K562 (cell line): ENCODE results near the gene PRRC2B. TPM values are rescaled to one million over a fixed set of nuclear protein-coding genes. Genes with fewer than 3 reads are reported as not detected.

Experiments used
- ARID1B ChIP-seq: fragments of 450-650 bp; IDR thresholded peaks from 2 replicates; pipeline ENCODE4 v1.6.1; 2016; ENCODE audit warnings: antibody characterized with exemption, mild to moderate bottlenecking, inconsistent platforms
- ESRRA ChIP-seq: fragments of 450-650 bp; IDR thresholded peaks from 2 replicates; pipeline ENCODE4 v1.6.1; 2014; ENCODE audit warnings: low read depth, mild to moderate bottlenecking, moderate library complexity, borderline replicate concordance
- MAZ ChIP-seq, 2 experiments: fragments of 450-650 bp in 1 of 2; sonication (generic) in 1 of 2; formaldehyde crosslinking; IDR thresholded peaks in 1 of 2; conservative IDR thresholded peaks in 1 of 2; 2 replicates each; pipeline versions ENCODE4 v1.4.0 to v1.5.0; 2020; ENCODE audit warnings: mild to moderate bottlenecking in 1 of 2, missing genetic modification reagents in 1 of 2
- NBN ChIP-seq: fragments of 450-650 bp; IDR thresholded peaks from 2 replicates; pipeline ENCODE4 v1.6.1; 2016; ENCODE audit warnings: low read depth, mild to moderate bottlenecking
- TOE1 ChIP-seq, 2 experiments: fragments of 450-650 bp in 1 of 2; sonication (generic) in 1 of 2; formaldehyde crosslinking in 1 of 2; IDR thresholded peaks; 2 replicates each; pipeline versions ENCODE4 v1.7.1 to v1.8.0; 2016 to 2022; ENCODE audit warnings: borderline replicate concordance in 2 of 2, mild to moderate bottlenecking in 2 of 2, antibody characterized with exemption in 1 of 2, inconsistent platforms in 1 of 2, low read depth in 1 of 2, missing genetic modification reagents in 1 of 2, moderate library complexity in 1 of 2
- ZBTB8A ChIP-seq: fragments of 450-650 bp; IDR thresholded peaks from 2 replicates; pipeline ENCODE4 v1.6.1; 2018; ENCODE audit warnings: mild to moderate bottlenecking, moderate library complexity; ENCODE audit not compliant: partially characterized antibody
- ZNF507 ChIP-seq: conservative IDR thresholded peaks from 2 replicates; pipeline ENCODE4 v1.6.1; 2017; ENCODE audit warnings: missing genetic modification characterization, missing compliant biosample characterization
- polyA plus RNA-seq, 8 experiments: library from polyadenylated mRNA; depleted of rRNA in 4 of 8; stranded (reverse) in 5 of 8; unstranded in 3 of 8; fragments of >200 nt; fragmentation: Nextera tagmentation in 2 of 8; fragmentation: Illumina TruSeq in 1 of 8; extraction: Ambion mirVana in 2 of 8; extraction: Trizol in 1 of 8; gene quantifications; 2 replicates each; pipeline versions ENCODE4 v1.2.1 to v1.2.3, GENCODE V29; 2011 to 2014; ENCODE audit warnings: inconsistent platforms in 1 of 8, missing spikeins in 1 of 8
- total RNA-seq, 7 experiments: library from RNA; depleted of rRNA in 6 of 7; stranded (reverse); fragments of >200 nt in 6 of 7; fragmentation: Illumina TruSeq in 2 of 7; extraction: Trizol in 2 of 7; gene quantifications; 2 replicates each; pipeline versions ENCODE4 v1.2.1 to v1.2.3, GENCODE V29; 2011 to 2021; ENCODE audit warnings: low replicate concordance in 1 of 7
- TF ChIP-seq, protein P1 (sequence below): fragments of 450-650 bp; IDR thresholded peaks from 2 replicates; pipeline ENCODE4 v1.6.1; 2016; ENCODE audit warnings: mild to moderate bottlenecking, moderate library complexity
- TF ChIP-seq, protein P2 (sequence below), 2 experiments: IDR thresholded peaks; 2 replicates each; pipeline ENCODE4 v1.6.1; 2011; ENCODE audit warnings: borderline replicate concordance in 1 of 2, control low read depth in 1 of 2, low read depth in 1 of 2, low read length in 1 of 2, mild to moderate bottlenecking in 1 of 2, mixed read lengths in 1 of 2, moderate library complexity in 1 of 2; ENCODE audit not compliant: insufficient read depth in 1 of 2, insufficient read length in 1 of 2, poor library complexity in 1 of 2, severe bottlenecking in 1 of 2; ENCODE audit errors: extremely low read depth in 1 of 2
- TF ChIP-seq, protein P3 (sequence below): fragments of 450-650 bp; IDR thresholded peaks from 2 replicates; pipeline ENCODE4 v1.6.1; 2016

The PRRC2B gene
- total and polyA plus RNA-seq, 9 of the 15 experiments (the other 6 are each of a cell fraction or from before 2014, with no cell fraction given) = 0.34 to 125 (median 30.9) TPM

DNA sequence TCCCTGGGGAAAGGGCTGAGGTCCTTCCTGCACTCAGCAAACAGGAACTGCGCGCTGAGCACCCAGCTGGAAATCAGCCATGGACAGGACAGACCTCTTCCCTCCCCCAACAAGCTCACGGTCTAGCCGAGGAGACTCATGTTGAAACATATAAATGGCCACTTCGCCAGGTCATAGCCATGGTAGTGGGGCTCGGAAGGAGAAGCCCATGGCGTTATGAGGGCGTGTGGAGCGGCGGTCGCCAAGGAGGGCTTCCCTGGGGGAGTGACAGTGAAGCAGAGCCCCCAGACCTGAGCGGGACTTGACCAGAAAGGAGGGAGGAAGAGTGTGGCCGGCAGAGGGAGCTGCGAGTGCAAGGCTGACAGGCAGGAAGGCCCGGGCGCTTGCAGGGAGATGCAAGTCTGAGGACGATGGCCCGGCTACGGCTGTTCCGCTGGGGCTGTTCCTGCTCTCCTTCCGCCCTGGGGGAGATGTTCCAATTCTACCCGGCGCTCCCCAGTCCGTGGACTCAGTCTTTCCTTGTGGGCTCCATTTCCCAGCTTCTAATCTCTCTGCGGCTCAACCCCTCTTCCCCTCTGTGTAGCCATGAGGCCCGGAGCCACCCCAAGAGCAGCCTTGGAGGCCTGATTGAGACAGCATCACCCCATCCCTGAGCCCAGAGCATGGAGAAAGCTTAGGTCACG lies 43.9 kb upstream of the PRRC2B start (continued):
- TF ChIP-seq, protein P1, sequence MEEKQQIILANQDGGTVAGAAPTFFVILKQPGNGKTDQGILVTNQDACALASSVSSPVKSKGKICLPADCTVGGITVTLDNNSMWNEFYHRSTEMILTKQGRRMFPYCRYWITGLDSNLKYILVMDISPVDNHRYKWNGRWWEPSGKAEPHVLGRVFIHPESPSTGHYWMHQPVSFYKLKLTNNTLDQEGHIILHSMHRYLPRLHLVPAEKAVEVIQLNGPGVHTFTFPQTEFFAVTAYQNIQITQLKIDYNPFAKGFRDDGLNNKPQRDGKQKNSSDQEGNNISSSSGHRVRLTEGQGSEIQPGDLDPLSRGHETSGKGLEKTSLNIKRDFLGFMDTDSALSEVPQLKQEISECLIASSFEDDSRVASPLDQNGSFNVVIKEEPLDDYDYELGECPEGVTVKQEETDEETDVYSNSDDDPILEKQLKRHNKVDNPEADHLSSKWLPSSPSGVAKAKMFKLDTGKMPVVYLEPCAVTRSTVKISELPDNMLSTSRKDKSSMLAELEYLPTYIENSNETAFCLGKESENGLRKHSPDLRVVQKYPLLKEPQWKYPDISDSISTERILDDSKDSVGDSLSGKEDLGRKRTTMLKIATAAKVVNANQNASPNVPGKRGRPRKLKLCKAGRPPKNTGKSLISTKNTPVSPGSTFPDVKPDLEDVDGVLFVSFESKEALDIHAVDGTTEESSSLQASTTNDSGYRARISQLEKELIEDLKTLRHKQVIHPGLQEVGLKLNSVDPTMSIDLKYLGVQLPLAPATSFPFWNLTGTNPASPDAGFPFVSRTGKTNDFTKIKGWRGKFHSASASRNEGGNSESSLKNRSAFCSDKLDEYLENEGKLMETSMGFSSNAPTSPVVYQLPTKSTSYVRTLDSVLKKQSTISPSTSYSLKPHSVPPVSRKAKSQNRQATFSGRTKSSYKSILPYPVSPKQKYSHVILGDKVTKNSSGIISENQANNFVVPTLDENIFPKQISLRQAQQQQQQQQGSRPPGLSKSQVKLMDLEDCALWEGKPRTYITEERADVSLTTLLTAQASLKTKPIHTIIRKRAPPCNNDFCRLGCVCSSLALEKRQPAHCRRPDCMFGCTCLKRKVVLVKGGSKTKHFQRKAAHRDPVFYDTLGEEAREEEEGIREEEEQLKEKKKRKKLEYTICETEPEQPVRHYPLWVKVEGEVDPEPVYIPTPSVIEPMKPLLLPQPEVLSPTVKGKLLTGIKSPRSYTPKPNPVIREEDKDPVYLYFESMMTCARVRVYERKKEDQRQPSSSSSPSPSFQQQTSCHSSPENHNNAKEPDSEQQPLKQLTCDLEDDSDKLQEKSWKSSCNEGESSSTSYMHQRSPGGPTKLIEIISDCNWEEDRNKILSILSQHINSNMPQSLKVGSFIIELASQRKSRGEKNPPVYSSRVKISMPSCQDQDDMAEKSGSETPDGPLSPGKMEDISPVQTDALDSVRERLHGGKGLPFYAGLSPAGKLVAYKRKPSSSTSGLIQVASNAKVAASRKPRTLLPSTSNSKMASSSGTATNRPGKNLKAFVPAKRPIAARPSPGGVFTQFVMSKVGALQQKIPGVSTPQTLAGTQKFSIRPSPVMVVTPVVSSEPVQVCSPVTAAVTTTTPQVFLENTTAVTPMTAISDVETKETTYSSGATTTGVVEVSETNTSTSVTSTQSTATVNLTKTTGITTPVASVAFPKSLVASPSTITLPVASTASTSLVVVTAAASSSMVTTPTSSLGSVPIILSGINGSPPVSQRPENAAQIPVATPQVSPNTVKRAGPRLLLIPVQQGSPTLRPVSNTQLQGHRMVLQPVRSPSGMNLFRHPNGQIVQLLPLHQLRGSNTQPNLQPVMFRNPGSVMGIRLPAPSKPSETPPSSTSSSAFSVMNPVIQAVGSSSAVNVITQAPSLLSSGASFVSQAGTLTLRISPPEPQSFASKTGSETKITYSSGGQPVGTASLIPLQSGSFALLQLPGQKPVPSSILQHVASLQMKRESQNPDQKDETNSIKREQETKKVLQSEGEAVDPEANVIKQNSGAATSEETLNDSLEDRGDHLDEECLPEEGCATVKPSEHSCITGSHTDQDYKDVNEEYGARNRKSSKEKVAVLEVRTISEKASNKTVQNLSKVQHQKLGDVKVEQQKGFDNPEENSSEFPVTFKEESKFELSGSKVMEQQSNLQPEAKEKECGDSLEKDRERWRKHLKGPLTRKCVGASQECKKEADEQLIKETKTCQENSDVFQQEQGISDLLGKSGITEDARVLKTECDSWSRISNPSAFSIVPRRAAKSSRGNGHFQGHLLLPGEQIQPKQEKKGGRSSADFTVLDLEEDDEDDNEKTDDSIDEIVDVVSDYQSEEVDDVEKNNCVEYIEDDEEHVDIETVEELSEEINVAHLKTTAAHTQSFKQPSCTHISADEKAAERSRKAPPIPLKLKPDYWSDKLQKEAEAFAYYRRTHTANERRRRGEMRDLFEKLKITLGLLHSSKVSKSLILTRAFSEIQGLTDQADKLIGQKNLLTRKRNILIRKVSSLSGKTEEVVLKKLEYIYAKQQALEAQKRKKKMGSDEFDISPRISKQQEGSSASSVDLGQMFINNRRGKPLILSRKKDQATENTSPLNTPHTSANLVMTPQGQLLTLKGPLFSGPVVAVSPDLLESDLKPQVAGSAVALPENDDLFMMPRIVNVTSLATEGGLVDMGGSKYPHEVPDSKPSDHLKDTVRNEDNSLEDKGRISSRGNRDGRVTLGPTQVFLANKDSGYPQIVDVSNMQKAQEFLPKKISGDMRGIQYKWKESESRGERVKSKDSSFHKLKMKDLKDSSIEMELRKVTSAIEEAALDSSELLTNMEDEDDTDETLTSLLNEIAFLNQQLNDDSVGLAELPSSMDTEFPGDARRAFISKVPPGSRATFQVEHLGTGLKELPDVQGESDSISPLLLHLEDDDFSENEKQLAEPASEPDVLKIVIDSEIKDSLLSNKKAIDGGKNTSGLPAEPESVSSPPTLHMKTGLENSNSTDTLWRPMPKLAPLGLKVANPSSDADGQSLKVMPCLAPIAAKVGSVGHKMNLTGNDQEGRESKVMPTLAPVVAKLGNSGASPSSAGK = peak; percentile 62
- TF ChIP-seq ZNF507 (tag) (no peak), MAZ (CRISPR knock-in tag; conservative IDR thresholded peaks at IDR 0.05 in 1 of 2, IDR thresholded peaks at IDR 0.05 in 1 of 2) (peak; percentile 18 to 50; a peak in 2 of 4 replicates), ESRRA (0 out of 2 replicates have a peak, but pooled peaks have one; percentile 25), ZBTB8A (no peak), NBN (peak; percentile 26; the same call in 1 of the 2 replicates), ARID1B (0 out of 2 replicates have a peak, but pooled peaks have one; percentile 5), TOE1 (IDR thresholded peaks at IDR 0.05; ENCODE audit: borderline replicate concordance) (no peak), TOE1 (CRISPR knock-in tag; IDR thresholded peaks at IDR 0.05; ENCODE audit: borderline replicate concordance, low read depth) (no peak)
- TF ChIP-seq, protein P2, sequence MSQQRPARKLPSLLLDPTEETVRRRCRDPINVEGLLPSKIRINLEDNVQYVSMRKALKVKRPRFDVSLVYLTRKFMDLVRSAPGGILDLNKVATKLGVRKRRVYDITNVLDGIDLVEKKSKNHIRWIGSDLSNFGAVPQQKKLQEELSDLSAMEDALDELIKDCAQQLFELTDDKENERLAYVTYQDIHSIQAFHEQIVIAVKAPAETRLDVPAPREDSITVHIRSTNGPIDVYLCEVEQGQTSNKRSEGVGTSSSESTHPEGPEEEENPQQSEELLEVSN (IDR thresholded peaks at IDR 0.05; ENCODE audit: borderline replicate concordance in 1 of 2, extremely low read depth in 1 of 2, insufficient read depth in 1 of 2, insufficient read length in 1 of 2, low read depth in 1 of 2, low read length in 1 of 2, poor library complexity in 1 of 2, severe bottlenecking in 1 of 2) = peak; percentile 28 to 48
- TF ChIP-seq, protein P3, sequence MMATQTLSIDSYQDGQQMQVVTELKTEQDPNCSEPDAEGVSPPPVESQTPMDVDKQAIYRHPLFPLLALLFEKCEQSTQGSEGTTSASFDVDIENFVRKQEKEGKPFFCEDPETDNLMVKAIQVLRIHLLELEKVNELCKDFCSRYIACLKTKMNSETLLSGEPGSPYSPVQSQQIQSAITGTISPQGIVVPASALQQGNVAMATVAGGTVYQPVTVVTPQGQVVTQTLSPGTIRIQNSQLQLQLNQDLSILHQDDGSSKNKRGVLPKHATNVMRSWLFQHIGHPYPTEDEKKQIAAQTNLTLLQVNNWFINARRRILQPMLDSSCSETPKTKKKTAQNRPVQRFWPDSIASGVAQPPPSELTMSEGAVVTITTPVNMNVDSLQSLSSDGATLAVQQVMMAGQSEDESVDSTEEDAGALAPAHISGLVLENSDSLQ = peak; percentile 42; the same call in 1 of the 2 replicates
